ENCODE measurements around the gene AHCYL2. TPM values are rescaled to one million over a fixed set of nuclear protein-coding genes. Genes with fewer than 3 reads are reported as not detected.
"Not testable (repeated sequence)": the region's sequence is repeated elsewhere in the genome, so short reads cannot be mapped to it uniquely, and the experiment has no call there.

AHCYL2 gene
- polyA plus RNA-seq, 12 donors, result 13.2 to 24.8 (median 16.1) TPM; not detected in 1

DNA sequence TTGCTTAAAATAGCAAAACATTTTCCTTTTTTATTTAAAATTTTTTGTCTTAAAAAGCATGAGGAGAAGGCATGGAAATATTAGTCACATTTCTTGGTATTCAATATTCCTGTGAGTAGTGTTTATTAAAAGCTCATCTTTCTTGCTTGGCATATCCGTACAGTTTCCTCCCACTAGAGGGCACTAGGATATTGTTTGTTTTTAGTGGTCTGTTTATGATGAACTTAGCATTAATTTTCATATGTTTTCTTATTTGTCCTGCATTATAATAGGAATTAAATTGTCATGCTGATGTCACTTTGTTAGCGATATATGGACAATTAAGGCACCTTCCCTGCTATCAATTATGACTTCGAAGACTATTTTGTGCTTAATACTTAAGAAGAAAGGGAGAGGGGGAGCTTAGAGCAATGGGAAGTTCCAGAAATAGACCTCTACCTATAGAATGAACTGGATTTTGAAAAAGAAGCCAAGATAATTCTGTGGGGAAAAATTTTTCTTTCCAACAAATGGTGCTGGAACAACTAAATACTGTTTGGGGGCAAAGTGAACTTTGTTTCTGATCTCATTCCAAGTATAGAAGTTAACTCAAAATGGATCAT, 118.4 kb downstream of the AHCYL2 start:
- DNase-seq, result peak; percentile 52

DNA sequence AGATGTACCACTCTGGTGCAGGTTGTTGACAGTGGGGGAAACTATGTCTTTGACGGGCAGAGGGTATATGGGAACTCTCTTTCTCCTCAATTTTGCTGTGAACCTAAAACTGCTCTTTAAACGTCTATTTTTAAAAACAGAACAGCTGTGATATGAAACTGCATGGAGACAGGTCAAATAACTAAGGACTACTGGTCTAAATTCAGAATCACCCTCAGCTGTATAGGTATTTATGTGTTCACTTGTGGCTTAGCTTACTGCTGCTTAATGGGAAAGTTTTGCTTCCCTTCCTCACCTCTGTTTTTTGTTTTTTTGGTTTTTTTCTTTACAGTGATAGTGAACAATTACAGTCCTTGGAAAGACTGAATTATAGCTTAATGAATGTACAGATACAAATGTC, 122.5 kb downstream of the AHCYL2 start:
- no peak for DNase-seq

DNA sequence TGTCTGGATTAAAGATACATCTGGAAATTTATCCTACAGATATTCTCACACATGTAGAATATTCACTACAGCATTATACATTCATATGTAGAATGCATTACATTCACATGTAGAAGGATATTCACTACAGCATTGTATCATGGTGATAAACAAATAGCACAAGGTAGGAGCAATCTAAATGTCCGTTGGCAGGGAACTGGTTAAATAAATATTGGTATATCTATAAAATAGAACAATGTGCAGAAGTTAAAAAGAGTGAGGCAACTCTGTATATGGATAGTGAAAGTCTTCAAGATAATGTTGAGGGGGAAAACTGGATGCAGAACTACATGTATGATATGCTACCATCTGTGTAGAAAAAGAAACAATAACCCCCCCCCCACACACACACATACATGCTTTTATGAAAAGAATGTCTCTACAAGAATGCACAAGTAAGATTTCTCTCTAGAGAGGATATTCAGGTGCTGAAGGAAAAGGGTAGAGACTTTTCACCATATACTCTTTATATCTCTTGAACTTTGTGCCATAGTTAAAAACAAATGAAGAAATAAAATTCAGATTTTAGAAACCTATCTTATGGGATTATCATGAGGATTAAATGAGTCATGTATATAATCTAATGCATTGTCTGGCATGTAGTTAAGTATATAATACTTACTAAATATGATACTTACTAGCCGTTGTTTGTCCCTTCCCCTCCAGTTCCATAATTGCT, 123.4 kb downstream of the AHCYL2 start:
- no peak for DNase-seq

DNA sequence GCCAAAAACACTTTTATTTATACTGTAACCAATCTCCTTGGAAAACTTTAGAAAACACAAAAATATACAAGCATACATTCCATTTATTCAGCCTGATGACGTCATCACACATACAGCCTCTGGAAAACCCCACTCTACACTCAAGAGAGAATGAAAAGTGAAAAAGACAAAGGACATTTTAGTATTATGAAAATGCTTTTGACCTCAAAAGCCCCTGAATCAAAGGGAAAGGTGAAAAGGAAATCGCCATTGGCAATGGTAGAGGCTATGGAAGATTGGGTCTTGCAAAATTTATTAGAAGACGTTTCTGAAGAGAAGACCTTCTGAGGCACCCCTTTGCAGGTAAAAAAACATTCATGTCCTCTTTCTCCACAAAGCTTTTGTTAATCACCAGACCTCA, 126.5 kb downstream of the AHCYL2 start:
- DNase-seq, result no peak

DNA sequence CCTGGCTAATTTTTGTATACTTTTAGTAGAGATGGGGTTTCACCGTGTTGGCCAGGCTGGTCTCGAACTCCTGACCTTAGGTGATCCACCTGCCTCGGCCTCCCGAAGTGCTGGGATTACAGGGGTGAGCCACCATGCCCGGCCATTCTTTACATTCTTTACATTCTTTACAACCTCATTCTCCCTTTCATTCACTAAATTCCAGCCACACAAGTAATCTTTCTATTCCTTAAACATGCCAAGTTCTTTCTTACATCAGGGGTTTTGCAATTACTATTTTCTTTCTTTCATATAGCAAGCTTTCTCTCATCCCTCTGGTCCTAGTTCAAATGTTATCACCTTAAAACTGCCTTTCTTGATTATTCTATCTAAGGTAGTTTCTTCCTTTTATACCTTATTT, 128.3 kb downstream of the AHCYL2 start:
- not testable (repeated sequence) for DNase-seq

DNA sequence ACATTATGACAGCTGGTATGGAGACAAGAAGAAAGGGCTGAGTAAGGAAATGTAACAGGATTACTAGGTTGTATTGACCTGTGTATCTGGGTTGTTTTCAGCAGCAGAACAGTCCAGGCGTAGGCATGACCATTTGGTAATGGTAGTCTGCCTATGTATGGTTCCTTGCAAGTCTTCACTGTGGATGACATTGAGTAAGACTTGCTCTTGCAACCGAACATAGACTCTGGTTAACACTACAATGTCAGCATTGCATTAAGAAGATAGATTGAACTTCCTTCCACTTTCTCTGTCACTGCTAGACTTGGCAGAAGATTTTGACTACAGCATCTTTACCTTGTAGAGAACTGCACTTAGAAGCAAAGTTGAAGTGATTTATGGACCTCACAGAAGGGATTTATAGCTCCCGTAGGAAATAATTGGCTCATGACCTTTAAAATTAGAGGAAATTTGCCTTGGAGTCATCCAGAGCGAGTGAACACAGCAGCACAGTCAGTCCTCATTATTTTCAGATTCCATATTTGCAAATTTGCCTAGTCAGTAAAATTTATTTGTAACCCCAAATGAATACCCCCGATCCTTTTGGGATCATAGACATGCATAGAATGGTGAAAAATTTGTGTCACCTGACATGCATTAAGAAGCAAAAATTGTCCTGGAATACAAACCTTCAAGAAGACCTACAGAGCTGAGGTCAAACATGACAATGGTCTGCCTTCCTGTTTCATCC, 129.8 kb downstream of the AHCYL2 start:
- no peak for DNase-seq

DNA sequence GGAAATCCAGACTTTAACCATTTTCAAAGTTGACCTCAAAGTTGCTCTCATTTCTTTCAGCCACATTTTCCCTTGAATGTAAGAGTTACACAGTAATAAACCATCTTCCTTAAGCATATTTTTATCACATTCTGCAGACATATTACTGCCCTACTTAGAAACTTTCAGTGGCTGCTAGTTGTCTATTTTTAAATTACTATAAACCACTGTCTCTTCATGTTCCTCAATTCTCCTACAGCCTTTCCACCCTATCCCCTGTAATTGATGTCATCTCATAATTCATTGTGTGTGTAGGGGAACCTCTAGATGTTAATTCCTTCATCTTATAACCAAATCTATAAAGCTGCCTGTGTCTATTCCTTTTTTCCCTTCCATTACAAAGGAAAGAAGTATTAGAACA, 131.3 kb downstream of the AHCYL2 start:
- DNase-seq, result no peak

DNA sequence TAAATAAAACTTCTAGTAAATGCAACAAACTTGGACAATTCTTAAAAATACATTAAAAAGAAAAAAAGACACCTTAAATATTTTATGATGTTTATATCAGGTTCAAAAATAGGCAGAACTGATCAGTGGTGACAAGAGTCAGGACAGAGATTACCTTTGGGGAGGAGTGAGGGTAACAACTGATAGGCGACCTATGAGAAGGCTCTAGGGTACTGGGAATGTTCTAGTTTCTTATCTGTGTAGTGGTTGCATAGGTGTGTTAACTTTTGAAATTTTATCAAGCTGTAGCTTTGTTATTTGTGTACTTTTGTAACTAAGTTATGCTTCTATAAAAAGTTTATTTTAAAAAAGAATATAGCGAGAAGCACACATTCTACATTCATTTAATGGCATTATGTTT, 134.3 kb downstream of the AHCYL2 start:
- no peak for DNase-seq

DNA sequence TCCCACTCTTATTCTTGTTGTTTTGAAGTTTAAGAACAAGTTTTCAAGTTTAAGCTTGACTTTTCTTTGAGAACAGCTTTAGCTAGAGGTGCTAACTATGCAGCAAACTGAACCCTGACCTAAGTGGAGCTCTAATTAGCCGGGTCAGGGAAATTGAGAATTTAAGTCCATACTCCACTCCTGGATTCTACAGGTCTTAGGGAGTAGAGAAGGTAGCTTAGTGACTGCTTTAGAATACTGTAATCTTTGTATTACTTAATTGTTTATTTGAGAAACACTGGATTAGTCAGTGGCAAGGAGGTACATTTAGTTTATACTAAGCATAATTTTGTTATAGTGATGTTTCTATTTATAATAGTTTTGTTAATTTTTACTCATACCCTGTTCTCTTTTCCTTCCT, 134.8 kb downstream of the AHCYL2 start:
- no peak for DNase-seq

DNA sequence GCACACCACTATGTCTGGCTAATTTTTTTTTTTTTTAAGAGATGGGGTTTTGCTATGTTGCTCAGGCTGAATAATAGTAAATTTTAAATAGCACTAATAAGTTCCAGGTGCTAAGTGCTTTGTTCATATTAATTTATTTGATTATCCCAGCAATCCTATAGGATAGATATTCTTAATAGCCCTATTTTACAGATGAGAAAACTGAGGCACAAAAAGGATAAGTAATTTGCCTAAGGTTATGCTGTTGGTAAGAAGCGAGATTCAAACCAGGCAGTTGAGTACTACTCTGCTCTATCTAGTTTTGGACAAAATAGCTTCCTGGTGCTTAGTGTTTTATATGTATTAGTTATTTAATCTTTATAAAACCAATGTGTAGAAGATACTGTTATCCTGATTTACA, 136.9 kb downstream of the AHCYL2 start:
- DNase-seq, result no peak

DNA sequence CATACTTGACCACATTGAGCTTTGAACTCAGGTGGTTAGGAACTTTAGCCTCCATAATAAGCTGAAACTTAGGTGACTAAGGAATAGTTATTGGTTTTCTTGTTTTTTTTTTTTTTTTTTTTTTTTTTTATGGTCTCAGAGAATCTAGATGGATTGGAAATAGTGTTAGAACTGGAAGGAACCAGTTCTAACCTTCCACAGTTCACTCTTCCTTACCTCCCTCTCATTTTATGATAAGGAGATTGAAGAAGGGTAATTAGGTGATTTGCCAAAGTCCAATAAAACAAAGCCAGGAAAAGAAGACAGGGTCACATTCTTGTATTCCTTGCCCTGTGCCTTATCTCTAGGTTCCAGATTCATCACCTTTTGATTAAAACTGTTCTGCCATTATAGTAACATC, 137.7 kb downstream of the AHCYL2 start:
- DNase-seq, result no peak

DNA sequence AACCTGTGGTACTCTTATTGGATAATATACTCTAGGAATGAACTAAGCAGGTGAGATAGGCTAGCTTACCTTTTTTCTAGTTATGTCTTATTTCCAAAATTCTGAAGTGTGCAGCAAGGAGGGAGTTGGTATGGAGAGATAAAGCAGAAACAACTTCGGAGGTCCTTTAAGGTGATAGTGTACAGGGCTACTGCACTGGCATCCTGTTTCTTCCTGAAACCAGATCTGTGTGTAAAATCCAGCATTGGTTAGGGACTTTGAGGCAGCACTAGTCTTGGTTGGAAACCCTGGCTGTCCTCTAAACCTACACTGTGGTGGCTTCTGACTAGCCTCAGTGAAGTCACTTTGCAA, 142.5 kb downstream of the AHCYL2 start:
- DNase-seq, result no peak

DNA sequence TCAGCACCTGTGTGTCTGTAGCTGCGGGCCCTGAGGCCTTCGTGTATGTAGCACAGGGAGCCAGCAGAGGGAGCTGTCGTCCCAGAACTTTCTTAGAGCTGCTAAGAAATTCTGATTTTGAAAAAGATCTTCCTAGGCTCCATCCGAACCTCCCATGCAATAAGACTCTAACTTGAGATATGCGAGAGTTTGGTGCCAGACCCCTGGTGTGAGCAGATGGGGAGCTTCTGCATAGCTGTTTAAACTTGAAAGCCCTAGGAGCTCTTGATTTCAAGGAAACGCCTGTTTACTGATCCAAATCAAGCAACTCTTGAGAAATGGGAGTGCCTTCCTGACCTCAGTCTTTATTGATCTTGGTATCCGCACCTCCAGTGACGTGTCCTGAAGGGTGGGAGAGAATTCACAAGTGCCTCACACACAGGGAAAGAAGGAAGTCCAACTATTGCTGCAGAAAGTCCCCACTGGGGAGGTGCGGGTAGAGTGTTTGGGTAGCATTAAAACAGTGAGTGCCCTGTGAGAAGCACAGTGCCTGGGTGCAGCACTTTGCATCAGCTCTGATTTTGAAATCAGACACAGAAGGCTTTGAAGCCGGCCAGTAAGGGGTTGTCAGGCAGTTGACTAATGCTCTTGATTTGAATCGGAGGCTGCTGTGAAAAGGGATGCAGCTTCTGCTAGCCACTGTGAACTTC, 143.0 kb downstream of the AHCYL2 start:
- DNase-seq, result peak; percentile 75

DNA sequence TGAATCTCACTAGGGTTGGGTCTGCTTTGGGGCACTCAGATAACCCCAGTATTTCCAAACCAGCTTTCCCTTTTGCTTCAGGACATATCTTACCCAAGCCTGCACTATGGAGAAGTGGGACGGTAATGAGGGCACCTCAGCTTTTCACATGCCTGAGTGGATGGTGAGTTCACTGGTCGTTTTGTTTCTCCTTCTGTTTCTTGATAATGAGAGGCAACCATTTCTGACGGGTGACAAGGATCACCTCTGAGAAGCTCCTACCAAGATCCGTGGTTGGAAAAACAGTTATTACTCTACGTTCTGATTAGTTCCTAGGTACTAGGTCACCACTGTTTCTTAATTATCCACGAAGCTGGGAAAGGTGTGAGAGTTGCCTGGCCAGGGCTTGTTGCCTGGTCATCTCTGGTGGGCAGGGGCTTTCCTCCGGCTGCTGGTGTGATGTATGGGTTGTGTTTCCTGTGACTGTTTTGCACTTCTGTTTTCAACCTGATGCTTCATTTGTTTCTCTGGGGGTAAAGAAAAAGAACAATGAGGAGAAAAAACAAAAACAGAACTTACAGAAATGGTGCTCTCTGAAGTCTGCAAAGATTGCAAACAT, 143.7 kb downstream of the AHCYL2 start:
- no peak for DNase-seq

DNA sequence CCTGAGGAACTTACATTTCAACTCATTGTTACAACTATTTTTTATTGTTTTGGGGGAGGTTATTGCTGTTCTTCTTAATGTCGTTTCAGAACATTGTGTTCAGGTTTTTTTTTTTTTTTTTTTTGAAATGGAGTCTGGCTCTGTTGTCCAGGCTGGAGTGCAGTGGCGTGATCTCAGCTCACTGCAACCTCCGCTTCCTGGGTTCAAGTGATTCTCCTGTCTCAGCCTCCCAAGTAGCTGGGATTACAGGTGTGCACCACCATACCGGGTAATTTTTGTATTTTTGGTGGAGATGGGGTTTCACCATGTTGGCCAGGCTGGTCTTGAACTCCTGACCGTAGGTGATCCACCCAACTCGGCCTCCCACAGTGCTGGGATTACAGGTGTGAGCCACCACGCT, 144.6 kb downstream of the AHCYL2 start:
- DNase-seq, result not testable (repeated sequence)

DNA sequence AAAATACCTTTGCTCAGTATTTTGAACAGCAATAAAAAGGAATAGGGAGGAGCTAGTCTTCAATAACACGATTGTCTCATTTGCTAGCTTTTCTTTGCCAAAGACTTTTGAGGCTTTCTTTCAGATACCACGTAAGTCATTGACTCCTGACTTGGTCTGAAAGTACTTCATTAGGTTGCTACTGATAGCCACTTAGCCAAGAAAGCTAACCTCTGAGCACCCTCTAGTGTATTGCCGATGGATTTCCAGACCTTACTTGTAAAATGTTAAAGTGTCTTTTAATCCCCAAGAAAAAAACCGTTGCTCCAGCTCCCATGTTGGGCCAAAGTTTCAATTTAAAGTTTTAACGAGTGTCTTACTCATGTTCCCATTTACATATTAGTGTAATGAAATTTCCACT, 146.0 kb downstream of the AHCYL2 start:
- DNase-seq, result no peak

DNA sequence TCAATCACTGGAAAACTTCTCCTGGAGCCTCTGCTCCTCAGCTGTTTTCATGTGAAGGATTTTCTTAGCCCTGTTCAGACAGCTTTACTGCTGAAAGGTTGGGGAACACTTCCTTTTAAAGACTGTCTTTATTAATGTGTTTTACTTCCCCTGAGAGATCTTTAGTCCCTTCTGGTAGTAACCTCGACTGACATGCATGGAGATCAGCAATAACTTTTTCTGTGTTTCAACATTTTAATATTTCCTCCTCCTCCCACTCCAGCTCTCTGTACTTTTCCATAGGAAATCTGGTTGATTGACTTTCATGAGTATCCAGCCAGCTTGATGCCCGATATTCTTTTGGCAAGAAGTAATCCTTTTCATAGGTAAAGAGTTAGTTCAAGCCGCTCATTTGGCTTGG, 146.7 kb downstream of the AHCYL2 start:
- DNase-seq, result no peak

DNA sequence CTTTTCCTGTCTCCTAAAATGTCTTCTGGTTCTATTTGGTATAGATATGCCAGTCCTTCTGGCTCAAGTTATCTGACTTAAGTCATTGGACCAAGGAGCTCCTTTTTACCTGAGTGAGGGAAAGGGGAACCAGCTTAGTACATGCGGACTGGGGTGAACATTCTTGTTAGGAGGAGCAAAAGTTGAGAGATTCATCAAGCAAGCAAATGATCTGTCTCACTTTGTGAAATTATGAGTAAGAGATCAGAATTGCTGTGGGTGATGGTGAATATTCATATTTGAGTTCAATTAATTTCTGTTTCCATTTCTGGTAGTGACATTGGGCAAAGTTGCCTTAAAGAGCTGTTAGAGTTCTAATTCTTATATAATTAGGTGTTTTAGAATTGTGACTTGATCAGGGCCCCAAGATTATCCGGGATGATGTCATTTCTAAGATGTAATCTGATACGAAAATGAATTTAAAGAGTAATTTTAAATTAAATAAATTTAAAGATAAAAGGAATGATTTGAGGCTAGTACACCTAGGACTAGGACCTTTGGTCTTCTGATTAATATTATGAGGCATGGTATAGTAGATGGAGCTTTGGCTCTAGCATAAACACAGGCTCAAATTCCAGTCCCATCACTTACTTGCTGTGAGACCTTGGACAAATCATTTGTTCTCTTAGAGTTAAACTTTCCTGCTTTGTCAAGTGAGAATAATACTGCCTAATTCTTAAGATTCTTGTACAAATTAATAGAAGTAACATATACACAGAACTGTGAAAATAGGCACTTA, 149.0 kb downstream of the AHCYL2 start:
- no peak for DNase-seq

DNA sequence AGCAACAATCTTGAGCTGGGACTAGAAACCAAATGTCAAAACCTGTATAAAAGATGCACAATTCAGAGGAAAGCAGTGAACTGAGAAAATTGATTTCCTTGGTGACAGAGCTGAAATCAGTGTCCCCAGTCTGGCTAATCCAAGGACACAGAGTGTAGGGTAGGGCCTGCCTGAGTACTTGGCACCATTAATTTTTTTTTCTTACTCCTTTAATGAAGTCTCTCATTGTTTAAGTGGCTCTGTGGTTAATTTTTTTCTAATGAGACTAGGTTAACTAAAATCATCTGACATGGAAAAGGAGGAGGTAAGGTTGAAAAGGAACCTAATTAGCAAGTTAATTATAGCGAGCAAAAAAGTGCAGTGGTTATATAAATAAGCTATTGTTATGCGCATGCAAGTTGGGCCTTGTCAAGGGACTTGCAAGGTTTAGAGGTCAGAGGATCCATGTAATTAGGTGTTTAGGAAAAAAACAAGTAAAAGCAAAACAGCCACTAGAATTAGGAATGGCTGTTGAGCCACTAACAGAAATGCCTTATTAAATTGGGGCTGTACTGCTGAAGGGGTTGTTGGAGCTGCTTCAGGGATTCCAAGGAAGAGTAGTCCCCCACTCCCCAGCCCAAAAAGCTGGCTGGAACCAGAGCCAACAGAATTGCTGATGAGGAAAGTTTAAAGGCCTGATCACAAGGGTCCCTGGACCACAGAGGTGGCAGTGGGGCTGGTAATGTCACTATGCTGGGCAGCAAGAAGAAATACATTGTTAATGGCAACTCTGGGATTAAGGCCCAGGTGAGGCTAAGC, 150.5 kb downstream of the AHCYL2 start:
- DNase-seq, result no peak

DNA sequence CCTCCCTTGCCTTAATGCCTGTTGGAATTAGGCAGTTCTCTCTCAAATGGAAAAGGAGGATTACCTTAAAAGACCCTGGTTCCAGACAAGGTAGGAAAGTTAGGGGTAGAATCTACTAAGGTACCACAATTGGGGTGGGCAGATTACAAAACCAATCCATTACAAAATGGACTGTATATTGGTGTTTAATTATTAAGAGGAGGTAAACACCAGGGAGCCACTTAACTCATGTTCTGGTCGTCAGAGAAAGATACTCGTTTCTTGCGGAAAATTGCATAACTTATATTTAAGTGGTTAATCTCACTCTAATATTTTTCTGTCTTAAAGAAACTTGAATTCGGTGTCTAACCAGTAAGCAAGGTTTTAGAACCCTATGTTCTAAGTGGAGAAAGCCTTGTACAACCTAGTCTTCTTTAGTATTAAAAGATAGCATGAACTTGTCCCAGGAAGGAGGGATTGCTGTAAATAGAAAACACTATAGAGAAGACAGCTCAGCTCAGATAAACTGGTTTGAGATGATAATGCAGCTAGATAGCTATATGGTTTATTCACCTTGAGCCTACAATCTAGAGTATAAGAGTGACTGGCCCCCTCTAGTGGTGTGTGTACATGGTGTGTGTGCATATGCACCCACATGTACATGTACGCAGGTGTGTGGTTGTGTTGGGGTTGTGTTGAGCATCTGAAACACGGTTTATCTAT, 151.4 kb downstream of the AHCYL2 start:
- no peak for DNase-seq
